ENCODE measurements around the gene TXNDC17. TPM values are rescaled to one million over a fixed set of nuclear protein-coding genes. Genes with fewer than 3 reads are reported as not detected.
A peak's percentile ranks its signal among the peaks of the same experiment; 100 is the strongest.

Gene TXNDC17
- total RNA-seq, 1 donor: 74.3 TPM

- DNase-seq (ENCODE audit: low read depth): no peak
- peak overlapping the region; percentile 99 for H3K4me3 ChIP-seq (ENCODE audit: low read depth, low read length)
- no peak for TF ChIP-seq CTCF (IDR thresholded peaks at IDR 0.05; ENCODE audit: insufficient read depth, low read depth, low read length)
These were observed 495 bp downstream of the TXNDC17 start for GRCh38 chr17:6641247-6641863.

- no peak for TF ChIP-seq CTCF (IDR thresholded peaks at IDR 0.05; ENCODE audit: insufficient read depth, low read depth, low read length)
These were observed 1.7 kb downstream of the TXNDC17 start for GRCh38 chr17:6642592-6642991.

GRCh38 chr17:6643451-6644125, 2.7 kb downstream of the TXNDC17 start:
- TF ChIP-seq CTCF (IDR thresholded peaks at IDR 0.05; ENCODE audit: insufficient read depth, low read depth, low read length): no peak
- DNase-seq (ENCODE audit: low read depth): peak; percentile 81
- no peak overlapping the region for H3K4me3 ChIP-seq (ENCODE audit: low read depth, low read length)

More at GRCh38 chr17:6642592-6642991, 1.7 kb downstream of the TXNDC17 start:
- DNase-seq (ENCODE audit: low read depth): no peak
- no peak overlapping the region for H3K4me3 ChIP-seq (ENCODE audit: low read depth, low read length)

GRCh38 chr17:6648181-6648580, 7.3 kb downstream of the TXNDC17 start:
- no peak for DNase-seq (ENCODE audit: low read depth)
- peak; percentile 22 for TF ChIP-seq CTCF (IDR thresholded peaks at IDR 0.05; ENCODE audit: insufficient read depth, low read depth, low read length)
- H3K4me3 ChIP-seq (ENCODE audit: low read depth, low read length): no peak overlapping the region

- TF ChIP-seq CTCF (IDR thresholded peaks at IDR 0.05; ENCODE audit: insufficient read depth, low read depth, low read length): no peak
- H3K4me3 ChIP-seq (ENCODE audit: low read depth, low read length): peak within 1 kb of the TSS; percentile 83
- DNase-seq (ENCODE audit: low read depth): peak; percentile 91
These were observed 10.6 kb downstream of the TXNDC17 start, which contains the start of the genes C17orf100 and MED31 for GRCh38 chr17:6651354-6651918. TSS of gene C17orf100 (plus strand) at chr17:6651762. CDS start at chr17:6651914, 152 bp downstream. TSS of gene MED31 (minus strand) at chr17:6651605. CDS start at chr17:6651528, 77 bp downstream.

GRCh38 chr17:6651919-6652452, 11.1 kb downstream of the TXNDC17 start:
- H3K4me3 ChIP-seq (ENCODE audit: low read depth, low read length): peak overlapping the region; percentile 83
- peak; percentile 43 for DNase-seq (ENCODE audit: low read depth)
- TF ChIP-seq CTCF (IDR thresholded peaks at IDR 0.05; ENCODE audit: insufficient read depth, low read depth, low read length): no peak

Measured in fibroblast of villous mesenchyme (primary cell).